SK-N-SH (cell line): Measurements from ENCODE around the gene FYCO1. TPM values are rescaled to one million over a fixed set of nuclear protein-coding genes. Genes with fewer than 3 reads are reported as not detected.

ENCODE experiments used
- CTCF ChIA-PET: fragments of 300-600, 350-600 bp; formaldehyde crosslinking; extraction: SDS; loops from one replicate; lab custom pipeline; 2021; lab: Yijun Ruan, JAX
- POLR2A ChIA-PET: fragments of 350-600 bp; sonication (Branson Sonifier 250); formaldehyde crosslinking; extraction: SDS; loops from one replicate; lab custom pipeline; 2020; ENCODE audit warnings: antibody characterized with exemption, inconsistent platforms; lab: Yijun Ruan, JAX
- DNase-seq: peaks from one replicate; pipeline ENCODE4 v3.0.0; 2012
- H2AFZ ChIP-seq: fragments of 200-600 bp; sonication (generic); 2 replicates; pipeline ENCODE4 v1.8.1; 2016; ENCODE audit warnings: antibody characterized with exemption, mild to moderate bottlenecking, low read depth
- H3F3A ChIP-seq: fragments of 200-600 bp; sonication (generic); replicated peaks from 2 replicates; pipeline ENCODE3; 2016; ENCODE audit warnings: antibody characterized with exemption, mild to moderate bottlenecking; ENCODE audit not compliant: insufficient read depth
- H3K27ac ChIP-seq, 2 experiments: fragments of 200-500 bp in 1 of 2; fragments of 200-600 bp in 1 of 2; sonication (Bioruptor generic) in 1 of 2; sonication (generic), shearing (Covaris generic) in 1 of 2; 2 replicates each; pipeline versions ENCODE4 v1.5.1 to v1.6.1; 2014 to 2016; ENCODE audit warnings: low read depth in 2 of 2, inconsistent platforms in 1 of 2, low read length in 1 of 2, mild to moderate bottlenecking in 1 of 2, mixed read lengths in 1 of 2
- H3K27me3 ChIP-seq: fragments of 200-600 bp; sonication (generic), shearing (Covaris generic); 2 replicates; pipeline ENCODE4 v1.6.1; 2016; ENCODE audit warnings: mixed run types; ENCODE audit not compliant: insufficient read depth
- H3K36me3 ChIP-seq, 2 experiments: fragments of 200-500 bp in 1 of 2; fragments of 200-600 bp in 1 of 2; sonication (Bioruptor generic) in 1 of 2; sonication (generic) in 1 of 2; replicated peaks in 1 of 2; 2 replicates each; pipeline versions ENCODE3 to v1.5.1; 2014 to 2016; ENCODE audit warnings: low read length in 1 of 2, mild to moderate bottlenecking in 1 of 2; ENCODE audit not compliant: insufficient read depth in 2 of 2, control insufficient read depth in 1 of 2
- H3K4me1 ChIP-seq, 2 experiments: fragments of 200-500 bp in 1 of 2; fragments of 200-600 bp in 1 of 2; sonication (Bioruptor generic) in 1 of 2; sonication (generic), shearing (Covaris generic) in 1 of 2; 2 replicates each; pipeline versions ENCODE4 v1.5.1 to v1.6.1; 2014 to 2016; ENCODE audit warnings: low read depth in 1 of 2, low read length in 1 of 2, mixed run types in 1 of 2; ENCODE audit not compliant: insufficient read depth in 2 of 2, control insufficient read depth in 1 of 2
- H3K4me2 ChIP-seq: fragments of 200-600 bp; sonication (generic), shearing (Covaris generic); 2 replicates; pipeline ENCODE4 v1.6.1; 2017; ENCODE audit warnings: mixed run types
- H3K4me3 ChIP-seq, 2 experiments: fragments of 200-500 bp in 1 of 2; fragments of 200-600 bp in 1 of 2; sonication (Bioruptor generic) in 1 of 2; sonication (generic), shearing (Covaris generic) in 1 of 2; 2 replicates each; pipeline versions ENCODE4 v1.5.1 to v1.8.1; 2014 to 2016; ENCODE audit warnings: low read depth in 2 of 2, inconsistent platforms in 1 of 2, low read length in 1 of 2, mild to moderate bottlenecking in 1 of 2, mixed read lengths in 1 of 2, moderate library complexity in 1 of 2
- H3K79me2 ChIP-seq: fragments of 200-600 bp; sonication (generic); 2 replicates; pipeline ENCODE4 v1.8.1; 2017; ENCODE audit warnings: mild to moderate bottlenecking; ENCODE audit not compliant: insufficient read depth
- H3K9ac ChIP-seq: fragments of 200-600 bp; sonication (generic); 2 replicates; pipeline ENCODE4 v1.6.1; 2017; ENCODE audit warnings: mixed run types
- H3K9me2 ChIP-seq: fragments of 200-600 bp; sonication (generic); 2 replicates; pipeline ENCODE4 v1.6.1; 2017; ENCODE audit warnings: mixed run types
- H3K9me3 ChIP-seq: fragments of 200-600 bp; sonication (generic); 2 replicates; pipeline ENCODE4 v1.6.1; 2017; ENCODE audit warnings: mixed run types, mild to moderate bottlenecking, moderate library complexity
- H4K20me1 ChIP-seq: fragments of 200-600 bp; sonication (generic); 2 replicates; pipeline ENCODE4 v1.6.1; 2017; ENCODE audit warnings: mild to moderate bottlenecking, mixed run types; ENCODE audit not compliant: insufficient read depth
- ELF1 ChIP-seq: IDR thresholded peaks from 2 replicates; pipeline ENCODE4 v1.4.0; 2012
- EZH2phosphoT487 ChIP-seq: fragments of 200-600 bp; sonication (generic); IDR thresholded peaks from 2 replicates; pipeline ENCODE4 v1.6.1; 2017; ENCODE audit warnings: low read depth, mixed run types, mild to moderate bottlenecking, antibody characterized with exemption, moderate library complexity, borderline replicate concordance
- FOSL2 ChIP-seq: IDR thresholded peaks from 2 replicates; pipeline ENCODE4 v1.4.0; 2012; ENCODE audit warnings: low read depth, mild to moderate bottlenecking, moderate library complexity, borderline replicate concordance
- FOXJ3 ChIP-seq: sonication (generic); formaldehyde crosslinking; IDR thresholded peaks from 2 replicates; pipeline ENCODE4 v1.5.1; 2020; ENCODE audit warnings: mild to moderate bottlenecking, missing genetic modification reagents
- FOXM1 ChIP-seq: IDR thresholded peaks from 2 replicates; pipeline ENCODE4 v1.4.0; 2012; ENCODE audit warnings: low read depth, mild to moderate bottlenecking
- MEF2A ChIP-seq: IDR thresholded peaks from 2 replicates; pipeline ENCODE4 v1.4.0; 2012; ENCODE audit warnings: low read depth, borderline replicate concordance
- MXI1 ChIP-seq: IDR thresholded peaks from 2 replicates; pipeline ENCODE4 v1.6.1; 2012; ENCODE audit warnings: mild to moderate bottlenecking, low read depth, low read length, improper control_type of control experiment
- NRF1 ChIP-seq: IDR thresholded peaks from 2 replicates; pipeline ENCODE4 v1.6.1; 2012; ENCODE audit warnings: low read depth, mild to moderate bottlenecking, low read length
- PBX3 ChIP-seq: IDR thresholded peaks from 2 replicates; pipeline ENCODE4; 2012
- RAD21 ChIP-seq: IDR thresholded peaks from 2 replicates; pipeline ENCODE4 v1.6.1; 2012; ENCODE audit warnings: mild to moderate bottlenecking, low read length
- TEAD4 ChIP-seq: IDR thresholded peaks from 2 replicates; pipeline ENCODE4 v1.4.0; 2012; ENCODE audit warnings: mild to moderate bottlenecking, borderline replicate concordance; ENCODE audit not compliant: insufficient read depth
- USF1 ChIP-seq: IDR thresholded peaks from 2 replicates; pipeline ENCODE4 v1.4.0; 2012; ENCODE audit warnings: low read depth, borderline replicate concordance
- YY1 ChIP-seq: IDR thresholded peaks from 2 replicates; pipeline ENCODE4 v1.4.0; 2012; ENCODE audit warnings: low read depth, mild to moderate bottlenecking
- WGBS: methylation state at CpG from one replicate; pipeline ENCODE4 v1.1.6; 2017; ENCODE audit warnings: low lambda C conversion rate; 5-methylcytosine and 5-hydroxymethylcytosine counted together
- polyA plus RNA-seq, 3 experiments: library from polyadenylated mRNA; depleted of rRNA; stranded (reverse); fragments of >200 nt; gene quantifications; 2 replicates each; pipeline ENCODE4 v1.2.3, GENCODE V29; 2012
- TF ChIP-seq, protein P1 (sequence below): fragments of 200-600 bp; sonication (generic); IDR thresholded peaks from 2 replicates; pipeline ENCODE4 v1.6.1; 2017; ENCODE audit warnings: antibody characterized with exemption, mild to moderate bottlenecking, moderate library complexity

FYCO1 gene
- polyA plus RNA-seq, 1 of the 3 experiments (the other 2 are of a cell fraction), result 5.5 TPM

GRCh38 chr3:45940781-45941365 is 54.8 kb downstream of the FYCO1 start:
- Histone ChIP-seq H3K9ac (no peak overlapping the region), H4K20me1 (no peaks in the 10 kb centered on the region), H3F3A (no peaks in the 10 kb centered on the region), H3K4me3 (no peak overlapping the region), H3K79me2 (no peaks in the 10 kb centered on the region), H3K9me2 (no peaks in the 10 kb centered on the region), H3K4me2 (no peak overlapping the region), H3K27me3 (no peaks in the 10 kb centered on the region), H3K27ac (no peak overlapping the region), H2AFZ (no peak overlapping the region), H3K9me3 (no peaks in the 10 kb centered on the region), H3K36me3 (peaks cover 4 to 19% of the 10 kb centered on the region in 2 experiments)
- POLR2A ChIA-PET, result no interaction called here
- CTCF ChIA-PET, result interaction anchor here (1.0 to 13.6 kb wide), 6 partner anchors 10 to 173 kb away, joined by 3 to 280 read pairs (median 16); no protein-coding TSS in a partner anchor
- WGBS, result 90% methylated on average over 6 of the region's 6 CpGs
- TF ChIP-seq FOXM1 (no peak), USF1 (no peak), MEF2A (no peak), YY1 (no peak), EZH2phosphoT487 (no peak), ELF1 (no peak), MXI1 (no peak), TEAD4 (no peak), FOSL2 (no peak), NRF1 (no peak), RAD21 (no peak), PBX3 (no peak), FOXJ3 (CRISPR knock-in tag) (no peak)
- TF ChIP-seq, protein P1, sequence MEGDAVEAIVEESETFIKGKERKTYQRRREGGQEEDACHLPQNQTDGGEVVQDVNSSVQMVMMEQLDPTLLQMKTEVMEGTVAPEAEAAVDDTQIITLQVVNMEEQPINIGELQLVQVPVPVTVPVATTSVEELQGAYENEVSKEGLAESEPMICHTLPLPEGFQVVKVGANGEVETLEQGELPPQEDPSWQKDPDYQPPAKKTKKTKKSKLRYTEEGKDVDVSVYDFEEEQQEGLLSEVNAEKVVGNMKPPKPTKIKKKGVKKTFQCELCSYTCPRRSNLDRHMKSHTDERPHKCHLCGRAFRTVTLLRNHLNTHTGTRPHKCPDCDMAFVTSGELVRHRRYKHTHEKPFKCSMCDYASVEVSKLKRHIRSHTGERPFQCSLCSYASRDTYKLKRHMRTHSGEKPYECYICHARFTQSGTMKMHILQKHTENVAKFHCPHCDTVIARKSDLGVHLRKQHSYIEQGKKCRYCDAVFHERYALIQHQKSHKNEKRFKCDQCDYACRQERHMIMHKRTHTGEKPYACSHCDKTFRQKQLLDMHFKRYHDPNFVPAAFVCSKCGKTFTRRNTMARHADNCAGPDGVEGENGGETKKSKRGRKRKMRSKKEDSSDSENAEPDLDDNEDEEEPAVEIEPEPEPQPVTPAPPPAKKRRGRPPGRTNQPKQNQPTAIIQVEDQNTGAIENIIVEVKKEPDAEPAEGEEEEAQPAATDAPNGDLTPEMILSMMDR, result no peak
- TF ChIP-seq, all 33 proteins: peak for 0
- peaks cover 0 to 18% of the 10 kb centered on the region in 2 experiments; a peak in 1 of 4 replicates for H3K4me1 ChIP-seq
- DNase-seq, result no peak
